CD14-positive monocyte (primary cell): ENCODE results near the gene TMEM184B. TPM values are rescaled to one million over a fixed set of nuclear protein-coding genes. Genes with fewer than 3 reads are reported as not detected.

Source experiments
- DNase-seq, 3 donors: peaks; one replicate each; pipeline ENCODE4 v3.0.0-alpha.2; 2011 to 2022
- H2AFZ ChIP-seq: 2 replicates; pipeline ENCODE4 v1.6.0; 2012; ENCODE audit warnings: mild to moderate bottlenecking, low read depth, low read length, inconsistent platforms; ENCODE audit not compliant: insufficient read depth, poor library complexity, severe bottlenecking
- H3K27ac ChIP-seq, 2 donors: 1 replicate in 1 of 2; 2 replicates in 1 of 2; pipeline ENCODE4 v1.5.1; 2012 to 2013; ENCODE audit warnings: low read length in 2 of 2, control low read depth in 1 of 2, inconsistent platforms in 1 of 2, low read depth in 1 of 2, mild to moderate bottlenecking in 1 of 2
- H3K27me3 ChIP-seq, 2 donors: one replicate each; pipeline versions ENCODE4 v1.6.0 to v1.6.1; 2011 to 2013; ENCODE audit warnings: low read length in 2 of 2; ENCODE audit not compliant: control insufficient read depth in 2 of 2, insufficient read depth in 2 of 2
- H3K36me3 ChIP-seq, 2 donors: replicated peaks in 1 of 2; 1 replicate in 1 of 2; 2 replicates in 1 of 2; pipeline versions ENCODE4 v1.5.1 to v1.6.1; 2012 to 2013; ENCODE audit warnings: low read length in 2 of 2, control low read depth in 1 of 2, inconsistent platforms in 1 of 2, mild to moderate bottlenecking in 1 of 2; ENCODE audit not compliant: insufficient read depth in 2 of 2, control insufficient read depth in 1 of 2
- H3K4me1 ChIP-seq, 2 donors: 1 replicate in 1 of 2; 2 replicates in 1 of 2; pipeline versions ENCODE4 v1.5.1 to v1.6.1; 2012 to 2013; ENCODE audit warnings: low read length in 2 of 2, control low read depth in 1 of 2, inconsistent platforms in 1 of 2, mild to moderate bottlenecking in 1 of 2, moderate library complexity in 1 of 2; ENCODE audit not compliant: insufficient read depth in 2 of 2, control insufficient read depth in 1 of 2
- H3K4me2 ChIP-seq: replicated peaks from 2 replicates; pipeline ENCODE3; 2012; ENCODE audit warnings: low read length, moderate library complexity, mild to moderate bottlenecking; ENCODE audit not compliant: poor library complexity, severe bottlenecking; ENCODE audit errors: extremely low read depth
- H3K4me3 ChIP-seq, 3 experiments: fragments of 200-600 bp in 1 of 3; sonication (generic) in 1 of 3; replicated peaks in 1 of 3; 1 replicate in 2 of 3; 2 replicates in 1 of 3; pipeline ENCODE4 v1.5.1; 2011 to 2013; ENCODE audit warnings: low read length in 3 of 3, mild to moderate bottlenecking in 3 of 3, control low read depth in 2 of 3, low read depth in 2 of 3, inconsistent platforms in 1 of 3, moderate library complexity in 1 of 3
- H3K79me2 ChIP-seq: 2 replicates; pipeline ENCODE4 v1.6.0; 2012; ENCODE audit warnings: mild to moderate bottlenecking, control low read depth, inconsistent platforms, low read length, moderate library complexity; ENCODE audit not compliant: insufficient read depth
- H3K9ac ChIP-seq: 2 replicates; pipeline ENCODE4 v1.6.0; 2017; ENCODE audit warnings: low read length, mild to moderate bottlenecking; ENCODE audit not compliant: insufficient read depth, poor library complexity, severe bottlenecking
- H3K9me3 ChIP-seq, 2 donors: replicated peaks in 1 of 2; 1 replicate in 1 of 2; 2 replicates in 1 of 2; pipeline versions ENCODE4 v1.5.1 to v1.6.1; 2012 to 2013; ENCODE audit warnings: low read length in 2 of 2, control low read depth in 1 of 2; ENCODE audit not compliant: control insufficient read depth in 1 of 2, insufficient read depth in 1 of 2
- H4K20me1 ChIP-seq: 2 replicates; pipeline ENCODE4 v1.6.0; 2012; ENCODE audit warnings: mild to moderate bottlenecking, low read length, control low read depth, moderate library complexity; ENCODE audit not compliant: insufficient read depth
- H3K27ac Mint-ChIP-seq, 7 donors: one replicate each; pipeline ENCODE4 v1.8.0; 2020; ENCODE audit warnings: mild to moderate bottlenecking in 7 of 7, mixed read lengths in 7 of 7, moderate library complexity in 6 of 7, inconsistent platforms in 2 of 7
- H3K27me3 Mint-ChIP-seq, 3 donors: one replicate each; pipeline ENCODE4 v1.8.0; 2021 to 2022; ENCODE audit warnings: low read depth in 3 of 3, mild to moderate bottlenecking in 3 of 3, mixed read lengths in 3 of 3, moderate library complexity in 3 of 3, inconsistent platforms in 1 of 3
- H3K36me3 Mint-ChIP-seq, 2 donors: one replicate each; pipeline ENCODE4 v1.8.0; 2020; ENCODE audit warnings: mixed read lengths in 2 of 2, inconsistent platforms in 1 of 2, mild to moderate bottlenecking in 1 of 2
- H3K4me1 Mint-ChIP-seq: one replicate; pipeline ENCODE4 v1.8.0; 2020; ENCODE audit warnings: mild to moderate bottlenecking, mixed read lengths
- H3K4me3 Mint-ChIP-seq, 2 donors: one replicate each; pipeline ENCODE4 v1.8.0; 2020; ENCODE audit warnings: mild to moderate bottlenecking in 2 of 2, mixed read lengths in 2 of 2, moderate library complexity in 1 of 2
- H3K9me3 Mint-ChIP-seq, 7 donors: one replicate each; pipeline ENCODE4 v1.8.0; 2020 to 2022; ENCODE audit warnings: mixed read lengths in 7 of 7, mild to moderate bottlenecking in 6 of 7, moderate library complexity in 6 of 7, inconsistent platforms in 2 of 7
- CTCF ChIP-seq: fragments of 200-600 bp; IDR thresholded peaks from one replicate; pipeline ENCODE4 v1.8.0; 2022; ENCODE audit warnings: antibody characterized with exemption, mild to moderate bottlenecking
- WGBS: methylation state at CpG from one replicate; pipeline ENCODE4 v1.1.5; 2013; ENCODE audit warnings: missing lambda C conversion rate; ENCODE audit not compliant: insufficient coverage; 5-methylcytosine and 5-hydroxymethylcytosine counted together
- intact Hi-C, 2 donors: fragments of 100-400 bp; cut with micrococcal nuclease; formaldehyde crosslinking; loops; one replicate each; pipeline versions ENCODE4 v1.15.0 to v1.15.1; 2023
- polyA plus RNA-seq, 3 donors: library from polyadenylated mRNA; depleted of rRNA in 1 of 3; unstranded in 2 of 3; stranded (reverse) in 1 of 3; fragments of 300-500 nt in 2 of 3; fragments of >200 nt in 1 of 3; fragmentation: Illumina TruSeq in 2 of 3; gene quantifications; 1 replicate in 2 of 3; 2 replicates in 1 of 3; pipeline ENCODE4 v1.2.3, GENCODE V29; 2012 to 2021

The TMEM184B gene
- polyA plus RNA-seq, 3 donors, result 7.4 to 17.7 (median 10.6) TPM

GRCh38 chr22:38296372-38296771 lies 23.6 kb upstream of the TMEM184B start:
- Histone ChIP-seq H3K36me3 (peaks cover 62 to 83% of the 10 kb centered on the region in 2 donors), H3K27ac (no peak overlapping the region), H4K20me1 (no peaks in the 10 kb centered on the region), H3K4me3 (no peak overlapping the region), H3K79me2 (no peaks in the 10 kb centered on the region), H3K9ac (no peak overlapping the region), H3K4me2 (no peak overlapping the region), H2AFZ (no peak overlapping the region), H3K9me3 (no peaks in the 10 kb centered on the region), H3K27me3 (no peaks in the 10 kb centered on the region), H3K4me1 (no peaks in the 10 kb centered on the region)
- H3K36me3 Mint-ChIP-seq, result peaks cover 53 to 74% of the 10 kb centered on the region in 2 donors
- peaks cover 0 to 2% (median 1%) of the 10 kb centered on the region in 3 donors for H3K27me3 Mint-ChIP-seq
- no peak overlapping the region for H3K4me3 Mint-ChIP-seq
- H3K9me3 Mint-ChIP-seq, result peaks cover 0 to 2% (median 0%) of the 10 kb centered on the region in 7 donors
- intact Hi-C loops, result loop anchor here (5.0 kb wide), 1 partner anchor 56 kb away; no protein-coding TSS in a partner anchor
- H3K4me1 Mint-ChIP-seq, result no peaks in the 10 kb centered on the region
- no peak for TF ChIP-seq CTCF
- 89% methylated on average over 4 of the region's 4 CpGs for WGBS
- no peak for DNase-seq
- H3K27ac Mint-ChIP-seq, result no peak overlapping the region

GRCh38 chr22:38295863-38296262 lies 23.1 kb upstream of the TMEM184B start:
- Histone ChIP-seq H4K20me1 (no peaks in the 10 kb centered on the region), H3K4me1 (no peaks in the 10 kb centered on the region), H3K36me3 (peaks cover 57 to 78% of the 10 kb centered on the region in 2 donors), H3K27me3 (no peaks in the 10 kb centered on the region), H2AFZ (no peak overlapping the region), H3K9me3 (no peaks in the 10 kb centered on the region), H3K79me2 (no peaks in the 10 kb centered on the region), H3K9ac (no peak overlapping the region), H3K4me2 (no peak overlapping the region), H3K27ac (no peak overlapping the region), H3K4me3 (no peak overlapping the region)
- Mint-ChIP-seq H3K36me3 (peaks cover 54 to 73% of the 10 kb centered on the region in 2 donors), H3K4me1 (no peaks in the 10 kb centered on the region), H3K27ac (no peak overlapping the region), H3K27me3 (peaks cover 0 to 2% (median 1%) of the 10 kb centered on the region in 3 donors), H3K9me3 (peaks cover 0 to 3% (median 0%) of the 10 kb centered on the region in 7 donors), H3K4me3 (no peak overlapping the region)
- no peak for DNase-seq
- intact Hi-C loops, result loop anchor here (5.0 kb wide), 1 partner anchor 56 kb away; no protein-coding TSS in a partner anchor
- TF ChIP-seq CTCF, result no peak
- WGBS, result 99% methylated on average over 7 of the region's 9 CpGs
